Kidney (tissue), 14 donors: ENCODE results near the gene KLHL18. TPM values are rescaled to one million over a fixed set of nuclear protein-coding genes. Genes with fewer than 3 reads are reported as not detected.
A peak's percentile ranks its signal among the peaks of the same experiment; 100 is the strongest.

Source experiments
- DNase-seq, 5 donors: peaks; one replicate each; pipeline ENCODE4 v3.0.0-alpha.2; 2013 to 2020
- FAIRE-seq: peaks from 2 replicates; lab custom pipeline; 2012; peaks lifted over from hg19 to GRCh38; lab: Jason Lieb, UNC
- H3K27ac ChIP-seq, 2 donors: one replicate each; pipeline ENCODE4 v1.7.0; 2013; ENCODE audit warnings: low read depth in 2 of 2, low read length in 2 of 2, inconsistent platforms in 1 of 2
- H3K27me3 ChIP-seq: one replicate; pipeline ENCODE4 v1.7.1; 2013; ENCODE audit warnings: low read length, inconsistent platforms; ENCODE audit not compliant: control insufficient read depth, insufficient read depth
- H3K36me3 ChIP-seq, 3 donors: one replicate each; pipeline versions ENCODE4 v1.7.0 to v1.7.1; 2013; ENCODE audit warnings: low read length in 3 of 3, control low read depth in 1 of 3, inconsistent platforms in 1 of 3; ENCODE audit not compliant: insufficient read depth in 3 of 3, control insufficient read depth in 2 of 3
- H3K4me1 ChIP-seq, 3 donors: one replicate each; pipeline versions ENCODE4 v1.7.0 to v1.7.1; 2013; ENCODE audit warnings: low read length in 3 of 3, inconsistent platforms in 1 of 3, low read depth in 1 of 3; ENCODE audit not compliant: control insufficient read depth in 2 of 3, insufficient read depth in 2 of 3
- H3K4me3 ChIP-seq, 3 donors: one replicate each; pipeline versions ENCODE4 v1.7.0 to v1.8.1; 2013; ENCODE audit warnings: low read length in 3 of 3, control low read depth in 1 of 3, inconsistent platforms in 1 of 3
- H3K9ac ChIP-seq, 3 donors: one replicate each; pipeline versions ENCODE4 v1.7.0 to v1.7.1; 2013; ENCODE audit warnings: low read length in 3 of 3, control low read depth in 1 of 3, inconsistent platforms in 1 of 3
- H3K9me3 ChIP-seq, 3 donors: one replicate each; pipeline versions ENCODE4 v1.7.0 to v1.7.1; 2013; ENCODE audit warnings: low read length in 3 of 3, control low read depth in 1 of 3, inconsistent platforms in 1 of 3; ENCODE audit not compliant: control insufficient read depth in 2 of 3, insufficient read depth in 1 of 3
- CTCF ChIP-seq: IDR thresholded peaks from 3 replicates; pipeline ENCODE4 v1.5.1; 2012; ENCODE audit warnings: mild to moderate bottlenecking, moderate library complexity, borderline replicate concordance; ENCODE audit not compliant: insufficient read depth; ENCODE audit errors: extremely low read depth
- intact Hi-C: fragments of 100-400 bp; cut with DNase I; formaldehyde crosslinking; loops from one replicate; pipeline ENCODE4 v1.11.1; 2022
- polyA plus RNA-seq: library from polyadenylated mRNA; stranded (reverse); fragments of 350-450 nt; fragmentation: Illumina TruSeq; extraction: RNeasy Lipid Tissue Mini Kit (QIAGEN cat#74804); gene quantifications from one replicate; pipeline ENCODE4 v1.2.3, GENCODE V29; 2014; ENCODE audit warnings: low read depth, low replicate concordance; ENCODE audit not compliant: insufficient read depth
- total RNA-seq: library from RNA; stranded (reverse); fragmentation: NEBNext Ultra II Directional; extraction: Animal tissue kit (Norgen Biotek cat#: 25700); gene quantifications from one replicate; pipeline ENCODE4 v1.2.1, GENCODE V29; 2021
- donor health status: control.
- donor health status: control.
- donor health status: control.
- donor health status: control.
- donor health status: control.
- donor health status: DM: yes; HTN: yes; CAD: no.
- donor health status: Normal renal cell carcinoma (clear cell type).

KLHL18 gene
- total and polyA plus RNA-seq, 2 donors from 2014 or later, result 10.6 to 31.1 TPM

- TF ChIP-seq CTCF, result no peak
- Histone ChIP-seq H3K4me1 (peaks cover 0 to 12% (median 3%) of the 10 kb centered on the region in 3 donors), H3K36me3 (no peaks in the 10 kb centered on the region), H3K9ac (no peak overlapping the region), H3K27ac (no peak overlapping the region), H3K27me3 (no peaks in the 10 kb centered on the region), H3K4me3 (no peak overlapping the region), H3K9me3 (no peaks in the 10 kb centered on the region)
- DNase-seq (no peak), FAIRE-seq (no peak)
- intact Hi-C loops, result no loop called here
These were observed 94.4 kb downstream of the KLHL18 start for GRCh38 chr3:47377186-47377585.

GRCh38 chr3:47378869-47379268 is 96.1 kb downstream of the KLHL18 start:
- FAIRE-seq (no peak), DNase-seq (no peak)
- Histone ChIP-seq H3K9me3 (no peaks in the 10 kb centered on the region), H3K4me3 (no peak overlapping the region), H3K36me3 (no peaks in the 10 kb centered on the region), H3K27ac (no peak overlapping the region), H3K9ac (no peak overlapping the region), H3K4me1 (peaks cover 0 to 15% (median 3%) of the 10 kb centered on the region in 3 donors), H3K27me3 (no peaks in the 10 kb centered on the region)
- TF ChIP-seq CTCF, result no peak
- intact Hi-C loops, result no loop called here

- no peak for TF ChIP-seq CTCF
- peak overlapping the region; percentile 70 to 100 (median 93) for H3K9ac ChIP-seq
- peaks cover 0 to 15% (median 3%) of the 10 kb centered on the region in 3 donors for H3K4me1 ChIP-seq
- no peaks in the 10 kb centered on the region for H3K36me3 ChIP-seq
- H3K9me3 ChIP-seq, result no peaks in the 10 kb centered on the region
- no peaks in the 10 kb centered on the region for H3K27me3 ChIP-seq
- no peak overlapping the region for H3K27ac ChIP-seq
- intact Hi-C loops, result no loop called here
- peak in 1 of 5 donors; percentile 13 for DNase-seq
- H3K4me3 ChIP-seq, result peak overlapping the region; percentile 85 to 93 (median 87)
- no peak for FAIRE-seq
These were observed 96.7 kb downstream of the KLHL18 start for GRCh38 chr3:47379411-47379899.

DNA sequence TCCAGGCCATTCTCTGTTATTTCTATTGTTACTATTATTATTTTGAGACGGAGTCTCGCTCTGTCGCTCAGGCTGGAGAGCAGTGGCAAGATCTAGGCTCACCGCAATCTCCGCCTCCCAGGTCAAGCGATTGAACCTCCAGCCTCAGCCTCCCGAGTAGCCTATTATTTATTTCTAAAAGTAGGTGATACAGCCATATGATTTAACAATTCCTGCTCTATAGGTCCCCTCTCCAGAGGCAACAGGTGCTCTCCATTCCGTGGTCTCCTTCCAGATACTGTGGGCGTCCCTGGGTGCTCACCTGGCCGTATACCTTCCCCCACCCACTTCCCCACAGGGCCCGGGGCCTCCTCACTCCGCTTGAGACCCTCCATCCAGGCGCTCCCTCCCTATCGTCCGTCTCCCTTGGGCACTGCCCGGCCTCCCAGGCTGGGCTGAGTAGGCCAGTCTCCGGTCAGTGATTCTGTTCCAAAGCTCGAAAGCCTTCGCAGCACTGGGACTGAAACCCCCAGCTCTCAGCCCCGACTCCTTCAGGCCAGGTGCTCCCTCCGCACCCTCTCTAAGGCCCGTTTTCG is 97.4 kb downstream of the KLHL18 start:
- DNase-seq, result no peak
- H3K4me1 ChIP-seq, result peaks cover 0 to 15% (median 3%) of the 10 kb centered on the region in 3 donors
- TF ChIP-seq CTCF, result no peak
- no peaks in the 10 kb centered on the region for H3K36me3 ChIP-seq
- FAIRE-seq, result no peak
- H3K27ac ChIP-seq, result peak overlapping the region; percentile 96 to 98
- H3K27me3 ChIP-seq, result no peaks in the 10 kb centered on the region
- H3K4me3 ChIP-seq, result peak overlapping the region; percentile 85 to 93 (median 87)
- peak overlapping the region; percentile 70 to 100 (median 93) for H3K9ac ChIP-seq
- intact Hi-C loops, result no loop called here
- no peaks in the 10 kb centered on the region for H3K9me3 ChIP-seq
